Ovary (tissue), 3 donors: ENCODE data around the gene WWOX.

ENCODE experiments used
- CTCF ChIP-seq, 3 donors: fragments of 450-650 bp in 2 of 3; fragments of 200-600 bp in 1 of 3; IDR thresholded peaks; one replicate each; pipeline versions ENCODE4 v1.5.1 to v1.8.0; 2016 to 2022; ENCODE audit warnings: antibody characterized with exemption in 3 of 3, mild to moderate bottlenecking in 1 of 3
- EP300 ChIP-seq: sonication (generic); formaldehyde crosslinking; IDR thresholded peaks from one replicate; pipeline ENCODE4 v1.6.1; 2017; ENCODE audit warnings: antibody characterized with exemption
- POLR2A ChIP-seq: fragments of 450-650 bp; IDR thresholded peaks from one replicate; pipeline ENCODE4 v1.6.1; 2017; ENCODE audit warnings: antibody characterized with exemption, mild to moderate bottlenecking, moderate library complexity
- donor health status: DM: no; HTN: no; CAD: no.

GRCh38 chr16:78242239-78242630 lies 142.8 kb downstream of the WWOX start:
- TF ChIP-seq CTCF (IDR thresholded peaks at IDR 0.05) (no peak), POLR2A (no peak), EP300 (no peak)
